Uterus (tissue), 4 donors: Measurements from ENCODE around the gene MAGI2. TPM values are rescaled to one million over a fixed set of nuclear protein-coding genes. Genes with fewer than 3 reads are reported as not detected.

Experiments used
- DNase-seq, 2 donors: peaks; one replicate each; pipeline ENCODE4 v3.0.0-alpha.2; 2019 to 2020
- H3K27ac ChIP-seq, 2 donors: fragments of 200-600 bp; sonication (generic); 1 replicate in 1 of 2; 2 replicates in 1 of 2; pipeline ENCODE4 v1.5.1; 2016 to 2018
- H3K27me3 ChIP-seq, 2 donors: fragments of 200-600 bp; sonication (generic); one replicate each; pipeline ENCODE4 v1.5.1; 2018 to 2019; ENCODE audit warnings: control low read depth in 1 of 2
- H3K36me3 ChIP-seq, 2 donors: fragments of 200-600 bp; sonication (generic); one replicate each; pipeline ENCODE4 v1.5.1; 2019; ENCODE audit warnings: control low read depth in 1 of 2
- H3K4me1 ChIP-seq, 2 donors: fragments of 200-600 bp; sonication (generic); one replicate each; pipeline ENCODE4 v1.5.1; 2018 to 2019; ENCODE audit warnings: control low read depth in 1 of 2
- H3K4me3 ChIP-seq, 2 donors: fragments of 200-600 bp; sonication (generic); 1 replicate in 1 of 2; 2 replicates in 1 of 2; pipeline ENCODE4 v1.5.1; 2018 to 2019; ENCODE audit warnings: mild to moderate bottlenecking in 1 of 2
- H3K9me3 ChIP-seq, 2 donors: fragments of 200-600 bp; sonication (generic); one replicate each; pipeline ENCODE4 v1.5.1; 2019; ENCODE audit warnings: control low read depth in 1 of 2
- POLR2A ChIP-seq, 2 donors: fragments of 450-650 bp; IDR thresholded peaks; one replicate each; pipeline ENCODE4 v1.6.1; 2016; ENCODE audit warnings: antibody characterized with exemption in 2 of 2, mild to moderate bottlenecking in 1 of 2, moderate library complexity in 1 of 2
- intact Hi-C: fragments of 100-400 bp; cut with DNase I; formaldehyde crosslinking; loops from one replicate; pipeline ENCODE4 v1.15.1; 2023; ENCODE audit warnings: low total_unique reads
- total RNA-seq, 4 donors: library from RNA; depleted of rRNA in 3 of 4; stranded (reverse); fragments of >200 nt in 3 of 4; gene quantifications; one replicate each; pipeline versions ENCODE4 v1.1.0 to v1.2.4, GENCODE V29; 2014 to 2023
- TF ChIP-seq, protein P1 (sequence below), 4 experiments: fragments of 200-600 bp in 2 of 4; fragments of 450-650 bp in 2 of 4; sonication (generic) in 2 of 4; IDR thresholded peaks; one replicate each; pipeline ENCODE4 v1.5.1; 2016 to 2019; ENCODE audit warnings: antibody characterized with exemption in 4 of 4, mild to moderate bottlenecking in 2 of 4, moderate library complexity in 1 of 4
- donor health status: DM: yes; HTN: yes; CAD: no.

Gene MAGI2
- total RNA-seq, 4 donors from 2014 or later, result 5.3 to 23.2 (median 13.8) TPM

DNA sequence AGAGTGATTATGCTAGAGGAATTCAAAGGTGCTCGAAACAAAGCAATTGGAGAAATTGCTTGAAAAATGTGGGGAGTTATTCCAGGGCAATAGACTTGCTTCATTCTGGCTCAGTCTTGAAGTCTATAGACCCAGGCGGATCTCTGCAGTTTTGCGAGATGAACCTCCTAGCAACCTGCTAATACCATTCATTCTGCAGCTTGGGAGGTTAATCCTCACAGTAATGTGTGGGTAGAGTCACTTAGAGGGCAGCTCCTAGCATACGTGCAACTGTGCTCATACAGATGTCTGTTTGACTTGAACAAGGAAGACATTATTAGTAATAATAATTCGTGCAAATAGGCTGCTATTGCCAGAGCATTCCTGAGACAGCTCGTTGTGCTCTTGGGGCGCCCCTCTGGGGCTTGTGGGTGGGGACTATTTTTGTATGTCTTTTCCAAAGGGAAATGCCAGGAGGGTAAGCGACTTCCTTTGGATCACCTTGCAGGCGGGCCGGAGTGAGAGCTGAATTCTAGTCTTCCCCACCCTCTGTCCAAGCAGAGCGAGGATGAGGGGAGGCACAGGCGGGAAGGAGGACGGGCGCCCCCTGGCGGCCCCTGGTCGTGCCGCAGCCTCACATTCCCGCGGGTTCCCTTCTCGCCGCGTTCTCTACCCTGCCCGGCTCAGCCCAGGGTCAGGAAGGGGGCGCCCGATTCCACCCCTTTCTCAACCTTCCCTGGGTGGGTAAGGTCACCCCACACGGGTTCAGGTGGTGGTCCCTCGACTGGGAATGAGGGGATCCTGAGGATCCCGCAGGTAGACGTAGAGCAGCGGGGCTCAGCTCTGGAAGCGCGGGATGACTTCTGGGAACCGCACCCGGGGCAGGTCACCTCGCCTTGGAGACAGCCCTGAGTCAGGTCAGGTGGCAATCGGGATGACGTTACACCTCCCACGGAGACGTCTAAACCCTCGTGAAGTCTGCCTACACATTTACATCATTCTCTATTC, 1413.4 kb downstream of the MAGI2 start:
- H3K27me3 ChIP-seq, result no peaks in the 10 kb centered on the region
- TF ChIP-seq POLR2A (IDR thresholded peaks at IDR 0.05), result no peak
- TF ChIP-seq, protein P1, sequence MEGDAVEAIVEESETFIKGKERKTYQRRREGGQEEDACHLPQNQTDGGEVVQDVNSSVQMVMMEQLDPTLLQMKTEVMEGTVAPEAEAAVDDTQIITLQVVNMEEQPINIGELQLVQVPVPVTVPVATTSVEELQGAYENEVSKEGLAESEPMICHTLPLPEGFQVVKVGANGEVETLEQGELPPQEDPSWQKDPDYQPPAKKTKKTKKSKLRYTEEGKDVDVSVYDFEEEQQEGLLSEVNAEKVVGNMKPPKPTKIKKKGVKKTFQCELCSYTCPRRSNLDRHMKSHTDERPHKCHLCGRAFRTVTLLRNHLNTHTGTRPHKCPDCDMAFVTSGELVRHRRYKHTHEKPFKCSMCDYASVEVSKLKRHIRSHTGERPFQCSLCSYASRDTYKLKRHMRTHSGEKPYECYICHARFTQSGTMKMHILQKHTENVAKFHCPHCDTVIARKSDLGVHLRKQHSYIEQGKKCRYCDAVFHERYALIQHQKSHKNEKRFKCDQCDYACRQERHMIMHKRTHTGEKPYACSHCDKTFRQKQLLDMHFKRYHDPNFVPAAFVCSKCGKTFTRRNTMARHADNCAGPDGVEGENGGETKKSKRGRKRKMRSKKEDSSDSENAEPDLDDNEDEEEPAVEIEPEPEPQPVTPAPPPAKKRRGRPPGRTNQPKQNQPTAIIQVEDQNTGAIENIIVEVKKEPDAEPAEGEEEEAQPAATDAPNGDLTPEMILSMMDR (IDR thresholded peaks at IDR 0.05), result peak; percentile 29 to 49 (median 30)
- intact Hi-C loops, result no loop called here
- H3K36me3 ChIP-seq, result no peaks in the 10 kb centered on the region
- no peak overlapping the region for H3K27ac ChIP-seq
- no peaks in the 10 kb centered on the region for H3K9me3 ChIP-seq
- H3K4me3 ChIP-seq, result no peak overlapping the region
- no peaks in the 10 kb centered on the region for H3K4me1 ChIP-seq
- peak in 1 of 2 donors; percentile 14 for DNase-seq

GRCh38 chr7:78038465-78039080, 1414.9 kb downstream of the MAGI2 start:
- Histone ChIP-seq H3K9me3 (no peaks in the 10 kb centered on the region), H3K27ac (no peak overlapping the region), H3K27me3 (no peaks in the 10 kb centered on the region), H3K36me3 (no peaks in the 10 kb centered on the region), H3K4me1 (no peaks in the 10 kb centered on the region), H3K4me3 (no peak overlapping the region)
- TF ChIP-seq POLR2A (IDR thresholded peaks at IDR 0.05), result no peak
- TF ChIP-seq, protein P1 (IDR thresholded peaks at IDR 0.05), result no peak
- intact Hi-C loops, result no loop called here
- no peak for DNase-seq

DNA sequence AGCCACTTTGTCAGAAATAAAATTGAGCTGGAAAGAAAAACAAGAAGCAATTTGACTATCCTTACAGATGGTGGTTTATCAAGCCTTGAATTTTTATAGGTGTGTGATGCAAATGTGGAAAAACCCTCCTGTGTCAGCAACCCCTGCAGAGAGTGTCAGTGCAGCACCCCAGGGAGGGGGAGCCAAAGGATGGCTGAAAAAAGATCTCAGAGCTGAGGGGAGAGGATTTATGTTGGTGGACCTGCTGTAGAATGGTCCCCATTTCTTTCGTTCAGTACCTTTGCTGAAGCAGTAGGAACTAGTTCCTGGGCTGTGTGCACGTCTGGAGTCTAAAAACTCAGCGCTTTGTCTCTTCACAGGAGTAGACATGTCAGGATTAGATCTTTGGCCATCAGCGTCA, 1415.9 kb downstream of the MAGI2 start:
- DNase-seq, result no peak
- Histone ChIP-seq H3K27ac (no peak overlapping the region), H3K27me3 (no peaks in the 10 kb centered on the region), H3K9me3 (no peaks in the 10 kb centered on the region), H3K4me1 (no peaks in the 10 kb centered on the region), H3K4me3 (no peak overlapping the region), H3K36me3 (no peaks in the 10 kb centered on the region)
- TF ChIP-seq, protein P1 (IDR thresholded peaks at IDR 0.05), result no peak
- no peak for TF ChIP-seq POLR2A (IDR thresholded peaks at IDR 0.05)
- intact Hi-C loops, result no loop called here

DNA sequence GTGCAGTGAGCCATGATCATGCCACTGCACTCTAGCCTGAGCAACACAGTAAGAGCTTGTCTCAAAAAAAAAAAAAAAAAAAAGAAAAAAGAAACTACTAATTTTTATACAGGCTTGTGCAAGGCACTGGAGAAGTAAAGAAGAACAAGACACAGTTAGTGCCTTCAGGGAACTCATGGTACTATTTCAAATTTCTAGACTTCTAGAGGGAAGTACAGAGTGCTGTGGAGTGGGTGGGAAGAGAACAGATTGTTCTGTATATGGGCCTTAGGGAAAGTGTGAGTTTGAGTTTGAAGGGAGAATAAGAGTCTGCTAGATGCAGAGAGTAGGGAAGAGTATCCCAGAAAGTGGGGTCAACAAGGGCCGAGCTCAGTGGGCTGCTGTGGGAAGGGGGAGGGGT, 1420.1 kb downstream of the MAGI2 start:
- H3K27me3 ChIP-seq, result no peaks in the 10 kb centered on the region
- TF ChIP-seq POLR2A (IDR thresholded peaks at IDR 0.05), result no peak
- TF ChIP-seq, protein P1 (IDR thresholded peaks at IDR 0.05), result no peak
- no peaks in the 10 kb centered on the region for H3K4me1 ChIP-seq
- no peaks in the 10 kb centered on the region for H3K9me3 ChIP-seq
- intact Hi-C loops, result no loop called here
- H3K36me3 ChIP-seq, result no peaks in the 10 kb centered on the region
- no peak overlapping the region for H3K4me3 ChIP-seq
- DNase-seq, result no peak
- H3K27ac ChIP-seq, result no peak overlapping the region

GRCh38 chr7:78026492-78026891, 1427.0 kb downstream of the MAGI2 start:
- DNase-seq, result no peak
- H3K4me3 ChIP-seq, result no peak overlapping the region
- H3K27me3 ChIP-seq, result no peaks in the 10 kb centered on the region
- H3K27ac ChIP-seq, result no peak overlapping the region
- H3K36me3 ChIP-seq, result no peaks in the 10 kb centered on the region
- no peaks in the 10 kb centered on the region for H3K9me3 ChIP-seq
- intact Hi-C loops, result no loop called here
- no peak for TF ChIP-seq POLR2A (IDR thresholded peaks at IDR 0.05)
- TF ChIP-seq, protein P1 (IDR thresholded peaks at IDR 0.05), result no peak
- H3K4me1 ChIP-seq, result no peaks in the 10 kb centered on the region
